ENCODE data around the gene MZF1. TPM values are rescaled to one million over a fixed set of nuclear protein-coding genes. Genes with fewer than 3 reads are reported as not detected.

Gene MZF1
- total and polyA plus RNA-seq, 9 of the 15 experiments (the other 6 are each of a cell fraction or from before 2014, with no cell fraction given): 0.31 to 29.3 (median 11.5) TPM

- no peak for TF ChIP-seq AFF4 (CRISPR knock-in tag; IDR thresholded peaks at IDR 0.05)
- TF ChIP-seq ZNF511 (CRISPR knock-in tag; IDR thresholded peaks at IDR 0.05): peak; percentile 94
- no peak for TF ChIP-seq RERE (CRISPR knock-in tag; IDR thresholded peaks at IDR 0.05; ENCODE audit: borderline replicate concordance)
- TF ChIP-seq SNIP1 (IDR thresholded peaks at IDR 0.05; ENCODE audit: low read depth): peak; percentile 39; the same call in 1 of the 2 replicates
- peak in 1 of 2 experiments; percentile 95; a peak in 2 of 4 replicates for TF ChIP-seq ZNF639 (CRISPR knock-in tag; conservative IDR thresholded peaks at IDR 0.05 in 1 of 2, IDR thresholded peaks at IDR 0.05 in 1 of 2)
Measured at GRCh38 chr19:58572818-58573657, at the start of gene MZF1 (continued).

All from K562 (cell line).